ENCODE data around the gene CARD6.
A peak's percentile ranks its signal among the peaks of the same experiment; 100 is the strongest.

CARD6 gene

DNA sequence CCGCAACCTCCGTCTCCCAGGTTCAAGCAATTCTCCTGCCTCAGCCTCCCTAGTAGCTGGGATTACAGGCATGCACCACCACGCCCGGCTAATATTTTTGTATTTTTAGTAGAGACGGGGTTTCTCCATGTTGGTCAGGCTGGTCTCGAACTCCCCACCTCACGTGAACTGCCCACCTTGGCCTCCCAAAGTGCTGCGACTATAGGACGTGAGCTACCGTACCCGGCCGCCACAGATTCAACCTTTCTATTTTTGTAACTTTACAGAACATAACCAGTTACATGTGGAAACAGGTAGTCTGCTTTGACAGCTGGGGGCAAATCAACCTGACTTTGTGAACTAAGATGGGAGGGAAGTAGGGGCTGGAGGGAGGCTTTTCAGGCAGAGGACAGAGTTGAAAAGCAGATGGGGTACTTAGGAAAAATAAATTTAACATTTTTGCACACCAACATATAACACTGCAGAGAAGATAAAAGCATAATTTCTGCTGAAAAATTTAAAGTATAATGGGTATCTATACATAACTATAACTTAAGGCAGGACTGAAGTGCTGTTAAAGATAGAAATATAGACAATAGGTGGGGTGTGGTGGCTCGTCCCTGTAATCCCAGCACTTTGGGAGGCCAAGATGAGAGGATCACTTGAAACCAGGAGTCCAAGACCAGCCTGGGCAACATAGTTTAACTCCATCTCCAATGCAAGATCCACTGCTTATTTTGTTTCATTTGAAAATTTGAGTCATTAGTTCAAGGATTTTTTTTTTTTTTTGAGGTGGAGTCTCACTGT lies 11.2 kb upstream of the CARD6 start:
- no peak for TF ChIP-seq CTCF (IDR thresholded peaks at IDR 0.05; ENCODE audit: control insufficient read depth, insufficient read depth, low read depth, low read length, missing control alignments)
- no peak for DNase-seq (ENCODE audit: low read depth)
- H3K4me3 ChIP-seq (ENCODE audit: control insufficient read depth, low read depth, low read length), result no peak overlapping the region

GRCh38 chr5:40831346-40832210 lies 9.6 kb upstream of the CARD6 start:
- TF ChIP-seq CTCF (IDR thresholded peaks at IDR 0.05; ENCODE audit: control insufficient read depth, insufficient read depth, low read depth, low read length, missing control alignments), result no peak
- H3K4me3 ChIP-seq (ENCODE audit: control insufficient read depth, low read depth, low read length), result no peak overlapping the region
- DNase-seq (ENCODE audit: low read depth), result no peak

DNA sequence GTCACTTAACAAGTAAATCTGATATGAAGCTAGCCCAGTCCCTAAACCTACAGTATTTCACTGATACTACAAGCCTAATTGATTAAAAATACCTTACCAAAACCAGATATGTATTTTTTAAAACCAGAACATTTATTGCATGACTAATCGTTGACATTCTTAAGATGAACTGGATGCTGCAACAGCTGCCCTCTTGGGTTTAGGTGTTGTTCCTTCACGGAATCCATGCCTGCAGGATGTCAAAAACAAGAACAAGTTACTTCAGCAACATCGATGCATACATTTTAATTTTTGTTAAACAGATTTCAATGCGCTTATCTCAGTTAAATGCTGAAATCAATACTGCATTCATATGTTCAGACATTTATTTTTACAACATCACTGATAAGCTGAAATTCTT lies 8.8 kb upstream of the CARD6 start:
- DNase-seq (ENCODE audit: low read depth), result no peak
- no peak for TF ChIP-seq CTCF (IDR thresholded peaks at IDR 0.05; ENCODE audit: control insufficient read depth, insufficient read depth, low read depth, low read length, missing control alignments)
- no peak overlapping the region for H3K4me3 ChIP-seq (ENCODE audit: control insufficient read depth, low read depth, low read length)

DNA sequence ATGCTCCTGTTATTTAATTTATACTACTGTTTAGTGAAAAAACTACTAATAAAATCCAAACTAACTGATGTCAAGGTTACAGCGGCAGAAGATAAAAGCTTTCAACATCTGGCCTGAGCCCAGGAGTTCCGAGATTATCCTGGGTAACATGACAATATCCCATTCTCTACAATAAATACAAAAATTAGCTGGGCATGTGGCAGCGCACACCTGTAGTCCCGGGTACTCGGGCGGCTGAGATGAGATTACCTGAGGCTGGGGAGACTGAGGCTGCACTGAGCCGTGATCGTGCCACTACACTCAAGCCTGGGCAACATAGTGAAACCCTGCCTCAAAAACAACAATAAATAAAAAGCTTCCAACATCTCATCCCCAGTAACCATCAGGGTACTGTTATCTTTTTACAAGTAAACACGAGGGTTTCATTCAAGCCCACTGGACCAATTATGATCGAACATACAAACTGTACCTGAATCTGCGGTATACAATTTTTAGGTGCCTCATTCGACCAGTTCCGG lies 7.4 kb upstream of the CARD6 start:
- H3K4me3 ChIP-seq (ENCODE audit: control insufficient read depth, low read depth, low read length), result peak overlapping the region; percentile 57
- DNase-seq (ENCODE audit: low read depth), result no peak
- TF ChIP-seq CTCF (IDR thresholded peaks at IDR 0.05; ENCODE audit: control insufficient read depth, insufficient read depth, low read depth, low read length, missing control alignments), result no peak

DNA sequence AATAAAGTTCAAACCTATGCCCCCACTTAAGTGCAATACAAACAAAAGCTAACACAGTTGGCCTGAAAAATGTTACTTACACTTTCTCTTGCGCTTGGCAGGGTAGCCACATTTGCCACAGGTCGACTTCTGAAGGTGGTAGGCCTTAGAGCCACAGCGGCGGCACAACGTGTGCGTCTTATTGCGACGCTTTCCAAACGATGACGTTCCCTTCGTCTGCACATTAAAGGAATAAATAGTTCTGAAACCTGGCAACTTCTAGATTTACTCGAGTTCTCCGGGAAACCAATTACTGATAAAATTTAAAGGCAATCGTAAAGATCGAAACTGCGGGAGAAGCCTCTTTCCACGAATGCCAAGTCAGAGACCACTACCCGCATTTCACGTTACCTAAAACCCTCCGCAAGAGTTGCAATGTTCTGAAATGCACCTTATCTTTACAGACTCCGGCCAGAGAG lies 6.7 kb upstream of the CARD6 start:
- no peak for DNase-seq (ENCODE audit: low read depth)
- TF ChIP-seq CTCF (IDR thresholded peaks at IDR 0.05; ENCODE audit: control insufficient read depth, insufficient read depth, low read depth, low read length, missing control alignments), result no peak

DNA sequence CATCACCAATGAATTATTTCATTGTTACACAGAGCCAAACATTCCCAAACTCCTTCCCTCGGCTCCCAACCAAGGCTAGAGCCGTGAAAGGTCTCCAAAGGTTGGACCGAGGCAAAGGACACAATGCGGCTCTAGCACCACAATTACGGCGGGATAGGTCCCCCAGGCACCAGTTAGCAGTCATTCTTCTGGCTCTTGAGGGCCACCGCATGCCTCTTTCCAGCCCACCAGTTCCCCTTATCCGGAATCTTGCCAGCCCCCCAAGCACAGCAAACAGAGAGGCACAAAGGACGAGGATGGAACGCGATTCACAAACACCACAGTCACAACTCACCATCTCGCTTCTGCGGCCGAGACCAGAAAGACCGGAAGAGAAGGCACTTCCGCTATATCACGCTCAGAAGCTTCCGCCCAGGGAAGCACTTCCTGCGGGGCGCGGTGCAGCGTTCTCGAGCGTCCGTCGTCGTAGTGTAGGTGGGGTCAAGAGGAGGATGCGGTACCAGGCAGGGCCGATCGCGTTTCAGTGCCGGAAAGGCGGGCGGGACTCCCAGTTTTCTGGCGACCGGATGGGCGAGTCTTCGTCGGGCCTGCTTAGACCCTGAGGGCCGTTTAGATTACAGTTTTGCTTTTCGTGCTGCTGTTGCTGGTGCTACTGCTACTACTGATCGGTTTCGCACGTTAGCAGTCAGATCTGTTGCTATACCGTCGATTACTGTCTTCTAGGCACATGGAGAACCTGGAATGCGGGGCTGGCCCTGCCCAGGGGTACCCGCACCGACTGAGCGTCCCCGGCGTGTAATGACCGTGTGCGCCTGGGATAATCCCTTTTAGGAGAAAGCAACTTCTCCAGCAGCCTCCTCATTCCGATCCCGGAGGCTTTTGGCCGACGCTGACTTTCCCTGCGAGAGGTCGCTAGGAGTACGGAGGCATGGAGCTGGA lies 6.0 kb upstream of the CARD6 start, which contains the start of gene RPL37:
Gene RPL37 (minus strand): TSS at position 374 of the 939 bp plus-strand sequence. CDS start 37 bp downstream, at position 337.
- peak within 1 kb of the TSS; percentile 57 for H3K4me3 ChIP-seq (ENCODE audit: control insufficient read depth, low read depth, low read length)
- no peak for TF ChIP-seq CTCF (IDR thresholded peaks at IDR 0.05; ENCODE audit: control insufficient read depth, insufficient read depth, low read depth, low read length, missing control alignments)
- peak; percentile 87 for DNase-seq (ENCODE audit: low read depth)

More for the DNA sequence above, 6.7 kb upstream of the CARD6 start:
- H3K4me3 ChIP-seq (ENCODE audit: control insufficient read depth, low read depth, low read length), result peak overlapping the region; percentile 57

Data from AG09309 (cell line).